BLaER1 (cell line): ENCODE measurements around the gene CRACR2A.
A peak's percentile ranks its signal among the peaks of the same experiment; 100 is the strongest.

Experiments
- H3K27ac ChIP-seq: shearing (Covaris generic); formaldehyde crosslinking; 2 replicates; pipeline ENCODE4 v1.8.1; 2022
- H3K27me3 ChIP-seq: shearing (Covaris generic); formaldehyde crosslinking; 2 replicates; pipeline ENCODE4 v1.8.1; 2022
- H3K36me3 ChIP-seq: shearing (Covaris generic); formaldehyde crosslinking; 2 replicates; pipeline ENCODE4 v1.8.1; 2022
- H3K4me1 ChIP-seq: shearing (Covaris generic); formaldehyde crosslinking; 2 replicates; pipeline ENCODE4 v1.8.1; 2022
- H3K4me2 ChIP-seq: shearing (Covaris generic); formaldehyde crosslinking; 2 replicates; pipeline ENCODE4 v1.8.1; 2022
- H3K4me3 ChIP-seq: shearing (Covaris generic); formaldehyde crosslinking; 2 replicates; pipeline ENCODE4 v1.8.1; 2022
- H3K9ac ChIP-seq: shearing (Covaris generic); formaldehyde crosslinking; 2 replicates; pipeline ENCODE4 v1.8.1; 2022
- H3K9me3 ChIP-seq: shearing (Covaris generic); formaldehyde crosslinking; 2 replicates; pipeline ENCODE4 v1.8.1; 2022
- H4K20me1 ChIP-seq: shearing (Covaris generic); formaldehyde crosslinking; 2 replicates; pipeline ENCODE4 v1.8.1; 2022
- Cebpa-rat ChIP-seq: shearing (Covaris generic); IDR thresholded peaks from 2 replicates; pipeline ENCODE4 v1.8.1; 2022

Gene CRACR2A, protein sequence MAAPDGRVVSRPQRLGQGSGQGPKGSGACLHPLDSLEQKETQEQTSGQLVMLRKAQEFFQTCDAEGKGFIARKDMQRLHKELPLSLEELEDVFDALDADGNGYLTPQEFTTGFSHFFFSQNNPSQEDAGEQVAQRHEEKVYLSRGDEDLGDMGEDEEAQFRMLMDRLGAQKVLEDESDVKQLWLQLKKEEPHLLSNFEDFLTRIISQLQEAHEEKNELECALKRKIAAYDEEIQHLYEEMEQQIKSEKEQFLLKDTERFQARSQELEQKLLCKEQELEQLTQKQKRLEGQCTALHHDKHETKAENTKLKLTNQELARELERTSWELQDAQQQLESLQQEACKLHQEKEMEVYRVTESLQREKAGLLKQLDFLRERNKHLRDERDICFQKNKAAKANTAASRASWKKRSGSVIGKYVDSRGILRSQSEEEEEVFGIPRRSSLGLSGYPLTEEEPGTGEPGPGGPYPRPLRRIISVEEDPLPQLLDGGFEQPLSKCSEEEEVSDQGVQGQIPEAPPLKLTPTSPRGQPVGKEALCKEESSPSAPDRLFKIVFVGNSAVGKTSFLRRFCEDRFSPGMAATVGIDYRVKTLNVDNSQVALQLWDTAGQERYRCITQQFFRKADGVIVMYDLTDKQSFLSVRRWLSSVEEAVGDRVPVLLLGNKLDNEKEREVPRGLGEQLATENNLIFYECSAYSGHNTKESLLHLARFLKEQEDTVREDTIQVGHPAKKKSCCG

GRCh38 chr12:3752741-3753486 is at the start of gene CRACR2A:
Gene CRACR2A (minus strand): TSS chr12:3753109. CDS start chr12:3696999, 56,110 bp downstream.
- H3K36me3 ChIP-seq: peaks cover 17% of the 10 kb centered on the region
- no peaks in the 10 kb centered on the region for H3K27me3 ChIP-seq
- peak within 1 kb of the TSS; percentile 91 for H3K4me2 ChIP-seq
- peak within 1 kb of the TSS; percentile 92 for H3K27ac ChIP-seq
- TF ChIP-seq Cebpa-rat: no peak
- peaks cover 37% of the 10 kb centered on the region for H4K20me1 ChIP-seq
- H3K4me1 ChIP-seq: peaks cover 48% of the 10 kb centered on the region
- peak within 1 kb of the TSS; percentile 83 for H3K9ac ChIP-seq
- H3K9me3 ChIP-seq: peaks cover 7% of the 10 kb centered on the region
- H3K4me3 ChIP-seq: peak within 1 kb of the TSS; percentile 76

- no peak for TF ChIP-seq Cebpa-rat
- no peak overlapping the region for H3K4me2 ChIP-seq
- H3K4me1 ChIP-seq: peaks cover 12% of the 10 kb centered on the region
Observed at GRCh38 chr12:3797531-3798048, 44.7 kb upstream of the CRACR2A start.

DNA sequence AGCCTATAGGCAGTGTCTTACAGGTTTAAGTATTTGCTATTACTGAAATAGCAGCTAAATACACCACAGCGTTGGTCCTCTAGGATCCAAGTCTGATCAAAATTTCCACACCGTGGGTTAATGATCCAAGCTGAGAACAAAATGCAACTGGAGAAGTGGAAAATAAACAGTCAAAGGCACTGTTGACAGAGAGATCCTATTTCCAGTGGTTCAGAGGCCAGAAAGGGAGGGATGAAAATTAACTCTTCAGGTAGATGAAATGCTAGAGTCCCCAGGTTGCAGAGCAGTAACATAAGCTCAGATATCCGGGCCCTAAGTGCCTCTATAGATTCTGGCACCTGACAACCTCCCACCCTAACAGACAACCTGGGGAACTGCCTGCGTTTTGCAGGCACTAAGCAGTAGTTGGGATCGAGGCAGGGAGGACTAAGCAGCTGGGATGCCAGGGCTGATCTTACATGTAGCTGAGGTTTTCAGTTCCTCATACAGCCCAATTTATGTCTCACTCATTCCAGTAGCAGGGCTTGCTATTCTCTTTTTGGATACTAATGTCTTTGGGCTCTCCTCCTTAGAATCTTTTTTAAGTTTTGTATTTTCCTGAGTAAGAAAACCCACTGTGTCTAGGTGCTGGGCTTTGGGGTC is 42.7 kb upstream of the CRACR2A start:
- H3K4me1 ChIP-seq: peaks cover 12% of the 10 kb centered on the region

More at GRCh38 chr12:3797531-3798048, 44.7 kb upstream of the CRACR2A start:
- H3K36me3 ChIP-seq: no peaks in the 10 kb centered on the region
- H3K27me3 ChIP-seq: no peaks in the 10 kb centered on the region
- H3K27ac ChIP-seq: no peak overlapping the region
- no peaks in the 10 kb centered on the region for H3K9me3 ChIP-seq
- H3K4me3 ChIP-seq: no peak overlapping the region
- no peaks in the 10 kb centered on the region for H4K20me1 ChIP-seq
- H3K9ac ChIP-seq: no peak overlapping the region

DNA sequence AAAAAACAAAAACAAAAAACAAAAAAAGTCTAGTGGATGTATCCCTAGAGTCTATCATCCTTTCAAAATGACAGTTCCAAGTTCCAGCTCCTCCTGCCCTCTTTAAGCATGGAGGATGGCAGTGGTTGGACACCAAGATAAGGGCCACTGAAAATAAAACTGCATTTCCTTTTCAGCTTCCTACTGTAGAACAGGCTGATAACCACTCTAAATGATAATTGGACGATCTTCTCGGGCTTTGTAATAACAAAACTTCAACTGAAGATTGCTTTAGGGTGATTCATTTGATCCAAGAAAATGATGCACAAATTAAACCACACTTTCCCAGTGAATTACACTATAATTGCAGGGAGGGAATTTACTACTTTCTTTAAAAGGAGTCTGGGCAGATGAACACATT is 42.2 kb upstream of the CRACR2A start:
- H3K4me2 ChIP-seq: peak overlapping the region; percentile 26; the same call in 1 of the 2 replicates
- H3K9me3 ChIP-seq: no peaks in the 10 kb centered on the region
- no peak overlapping the region for H3K9ac ChIP-seq
- H3K27ac ChIP-seq: no peak overlapping the region
- H3K27me3 ChIP-seq: no peaks in the 10 kb centered on the region
- no peaks in the 10 kb centered on the region for H4K20me1 ChIP-seq
- peaks cover 17% of the 10 kb centered on the region for H3K4me1 ChIP-seq
- H3K4me3 ChIP-seq: no peak overlapping the region
- no peak for TF ChIP-seq Cebpa-rat
- H3K36me3 ChIP-seq: no peaks in the 10 kb centered on the region

More for the DNA sequence above, 42.7 kb upstream of the CRACR2A start:
- Histone ChIP-seq H3K9me3 (no peaks in the 10 kb centered on the region), H3K4me3 (no peak overlapping the region), H3K4me2 (peak overlapping the region; percentile 26; the same call in 1 of the 2 replicates), H4K20me1 (no peaks in the 10 kb centered on the region), H3K27me3 (no peaks in the 10 kb centered on the region), H3K36me3 (no peaks in the 10 kb centered on the region), H3K9ac (no peak overlapping the region), H3K27ac (no peak overlapping the region)
- TF ChIP-seq Cebpa-rat: no peak

DNA sequence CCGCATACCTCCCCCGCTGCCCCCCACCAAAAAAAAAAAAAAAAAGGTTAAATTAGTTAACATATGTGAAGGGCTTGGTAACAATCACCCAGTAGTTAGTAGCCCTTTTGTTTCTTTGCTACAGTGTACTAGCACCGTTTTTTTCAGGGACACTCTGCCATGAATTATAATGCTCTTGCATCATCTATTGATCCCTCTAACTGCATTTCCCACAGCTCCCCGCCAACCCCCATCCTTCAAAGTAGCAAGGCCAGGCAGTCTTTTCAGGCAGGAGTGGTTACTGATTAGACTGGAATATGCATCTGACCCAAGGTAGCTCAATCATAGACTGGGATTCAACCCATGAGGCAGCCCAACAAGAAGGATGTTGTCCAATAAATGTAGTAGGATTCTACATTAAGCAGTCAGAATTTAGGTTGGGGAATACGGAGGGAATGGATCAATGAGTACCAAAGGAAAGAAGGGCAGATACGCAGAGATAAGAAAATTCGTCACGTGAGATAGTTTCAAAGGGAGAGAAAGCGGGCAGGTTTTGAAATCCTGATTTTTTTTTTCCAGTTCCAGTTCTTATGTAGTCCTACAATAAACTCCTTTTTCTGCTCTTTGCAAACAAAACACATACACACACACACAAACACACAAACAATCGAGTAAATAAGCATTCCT is 39.8 kb upstream of the CRACR2A start:
- TF ChIP-seq Cebpa-rat: no peak
- no peak overlapping the region for H3K4me2 ChIP-seq
- H3K9ac ChIP-seq: no peak overlapping the region
- peaks cover 8% of the 10 kb centered on the region; the same call in 1 of the 2 replicates for H3K9me3 ChIP-seq
- no peaks in the 10 kb centered on the region for H3K27me3 ChIP-seq
- peaks cover 23% of the 10 kb centered on the region for H3K4me1 ChIP-seq
- H3K27ac ChIP-seq: no peak overlapping the region
- no peaks in the 10 kb centered on the region for H4K20me1 ChIP-seq
- H3K4me3 ChIP-seq: no peak overlapping the region
- no peaks in the 10 kb centered on the region for H3K36me3 ChIP-seq

GRCh38 chr12:3791256-3791874 is 38.5 kb upstream of the CRACR2A start:
- H3K36me3 ChIP-seq: no peaks in the 10 kb centered on the region
- no peak overlapping the region for H3K27ac ChIP-seq
- no peaks in the 10 kb centered on the region for H3K27me3 ChIP-seq
- H3K4me3 ChIP-seq: no peak overlapping the region
- no peak overlapping the region for H3K9ac ChIP-seq
- H3K4me1 ChIP-seq: peaks cover 23% of the 10 kb centered on the region
- H3K9me3 ChIP-seq: peaks cover 8% of the 10 kb centered on the region; the same call in 1 of the 2 replicates
- no peaks in the 10 kb centered on the region for H4K20me1 ChIP-seq
- H3K4me2 ChIP-seq: no peak overlapping the region
- no peak for TF ChIP-seq Cebpa-rat

- Histone ChIP-seq H3K36me3 (no peaks in the 10 kb centered on the region), H3K27ac (no peak overlapping the region), H4K20me1 (no peaks in the 10 kb centered on the region), H3K27me3 (no peaks in the 10 kb centered on the region), H3K4me3 (no peak overlapping the region), H3K9ac (no peak overlapping the region), H3K4me2 (0 out of 2 replicates have a peak overlapping the region, but pooled peaks have one; percentile 6), H3K4me1 (peaks cover 22% of the 10 kb centered on the region), H3K9me3 (peaks cover 8% of the 10 kb centered on the region; the same call in 1 of the 2 replicates)
- no peak for TF ChIP-seq Cebpa-rat
Observed at GRCh38 chr12:3790642-3791041, 37.7 kb upstream of the CRACR2A start.

DNA sequence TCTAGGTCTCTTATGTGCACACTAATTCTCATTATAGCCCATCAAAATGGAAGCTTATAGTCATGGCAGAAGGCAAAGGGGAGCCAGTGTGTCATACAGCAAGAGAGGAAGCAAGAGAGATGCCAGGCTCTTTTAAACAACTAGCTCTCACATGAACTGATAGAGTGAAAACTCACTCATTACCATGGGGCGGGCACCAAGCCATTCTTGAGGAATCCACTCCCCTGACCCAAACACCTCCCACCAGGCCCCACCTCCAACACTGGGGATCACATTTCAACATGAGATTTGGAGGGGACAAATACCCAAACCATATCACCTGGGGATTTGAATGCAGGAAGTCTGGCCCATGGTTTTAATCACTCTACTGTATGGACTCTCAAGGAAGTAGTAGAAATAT is 36.9 kb upstream of the CRACR2A start:
- TF ChIP-seq Cebpa-rat: no peak
- H3K27ac ChIP-seq: no peak overlapping the region
- no peaks in the 10 kb centered on the region for H3K36me3 ChIP-seq
- peak overlapping the region; percentile 6; the same call in 1 of the 2 replicates for H3K4me2 ChIP-seq
- H3K4me3 ChIP-seq: no peak overlapping the region
- no peak overlapping the region for H3K9ac ChIP-seq
- no peaks in the 10 kb centered on the region for H3K27me3 ChIP-seq
- H3K4me1 ChIP-seq: peaks cover 14% of the 10 kb centered on the region
- H3K9me3 ChIP-seq: peaks cover 8% of the 10 kb centered on the region; the same call in 1 of the 2 replicates
- H4K20me1 ChIP-seq: no peaks in the 10 kb centered on the region
